Head of caudate nucleus (tissue), 42 donors: ENCODE data around the gene IDE.
"Not testable (repeated sequence)": the region's sequence is repeated elsewhere in the genome, so short reads cannot be mapped to it uniquely, and the experiment has no call there.

Experiments
- DNase-seq, 42 donors: peaks; one replicate each; pipeline versions ENCODE4 v3.0.0 to v3.0.0-alpha.2; 2020 to 2021; ENCODE audit warnings: mixed read lengths in 7 of 42
- intact Hi-C: fragments of 100-400 bp; cut with DNase I; formaldehyde crosslinking; loops from one replicate; pipeline ENCODE4 v1.15.0; 2022

IDE gene

GRCh38 chr10:92438220-92438619, 135.7 kb downstream of the IDE start:
- intact Hi-C loops = loop anchor here (10.0 kb wide), 1 partner anchor 353 kb away; no protein-coding TSS in a partner anchor
- DNase-seq = no peak

GRCh38 chr10:92436611-92437010, 137.3 kb downstream of the IDE start:
- intact Hi-C loops = loop anchor here (10.0 kb wide), 1 partner anchor 352 kb away; no protein-coding TSS in a partner anchor

GRCh38 chr10:92436065-92436464, 137.8 kb downstream of the IDE start:
- intact Hi-C loops = loop anchor here (10.0 kb wide), 1 partner anchor 351 kb away; no protein-coding TSS in a partner anchor

More at GRCh38 chr10:92436611-92437010, 137.3 kb downstream of the IDE start:
- DNase-seq = no peak

DNA sequence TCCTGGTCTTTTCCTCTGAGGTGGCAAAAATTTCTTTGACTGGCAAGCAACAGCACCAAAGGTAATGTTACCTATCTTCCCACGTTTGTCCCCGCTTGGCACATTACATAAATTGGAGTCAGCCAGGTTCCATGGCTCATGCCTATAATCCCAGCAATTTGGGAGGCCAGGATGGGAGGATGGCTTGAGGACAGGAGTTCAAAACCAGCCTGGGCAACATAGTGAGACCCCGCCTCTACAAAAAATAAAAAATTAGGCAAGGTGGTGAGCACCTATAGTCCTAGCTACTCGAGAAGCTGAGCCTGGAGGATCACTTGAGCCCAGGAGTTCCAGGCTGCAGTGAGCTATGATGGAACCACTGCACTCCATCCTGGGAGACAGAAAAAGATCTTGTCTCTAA, 139.5 kb downstream of the IDE start:
- intact Hi-C loops = loop anchor here (10.0 kb wide), 1 partner anchor 350 kb away; no protein-coding TSS in a partner anchor
- DNase-seq = no peak

More at GRCh38 chr10:92436065-92436464, 137.8 kb downstream of the IDE start:
- not testable (repeated sequence) for DNase-seq

GRCh38 chr10:92432596-92432995, 141.3 kb downstream of the IDE start:
- intact Hi-C loops = loop anchor here (10.0 kb wide), 1 partner anchor 348 kb away; no protein-coding TSS in a partner anchor
- no peak for DNase-seq

- no peak for DNase-seq
- intact Hi-C loops = loop anchor here (10.0 kb wide), 1 partner anchor 345 kb away; no protein-coding TSS in a partner anchor
Measured at GRCh38 chr10:92430103-92430502, 143.8 kb downstream of the IDE start.

GRCh38 chr10:92421550-92421949, 152.3 kb downstream of the IDE start:
- DNase-seq = no peak
- intact Hi-C loops = no loop called here

- DNase-seq = peak in 1 of 42 donors; percentile 31
- intact Hi-C loops = no loop called here
Measured at GRCh38 chr10:92420546-92421275, 153.2 kb downstream of the IDE start.

DNA sequence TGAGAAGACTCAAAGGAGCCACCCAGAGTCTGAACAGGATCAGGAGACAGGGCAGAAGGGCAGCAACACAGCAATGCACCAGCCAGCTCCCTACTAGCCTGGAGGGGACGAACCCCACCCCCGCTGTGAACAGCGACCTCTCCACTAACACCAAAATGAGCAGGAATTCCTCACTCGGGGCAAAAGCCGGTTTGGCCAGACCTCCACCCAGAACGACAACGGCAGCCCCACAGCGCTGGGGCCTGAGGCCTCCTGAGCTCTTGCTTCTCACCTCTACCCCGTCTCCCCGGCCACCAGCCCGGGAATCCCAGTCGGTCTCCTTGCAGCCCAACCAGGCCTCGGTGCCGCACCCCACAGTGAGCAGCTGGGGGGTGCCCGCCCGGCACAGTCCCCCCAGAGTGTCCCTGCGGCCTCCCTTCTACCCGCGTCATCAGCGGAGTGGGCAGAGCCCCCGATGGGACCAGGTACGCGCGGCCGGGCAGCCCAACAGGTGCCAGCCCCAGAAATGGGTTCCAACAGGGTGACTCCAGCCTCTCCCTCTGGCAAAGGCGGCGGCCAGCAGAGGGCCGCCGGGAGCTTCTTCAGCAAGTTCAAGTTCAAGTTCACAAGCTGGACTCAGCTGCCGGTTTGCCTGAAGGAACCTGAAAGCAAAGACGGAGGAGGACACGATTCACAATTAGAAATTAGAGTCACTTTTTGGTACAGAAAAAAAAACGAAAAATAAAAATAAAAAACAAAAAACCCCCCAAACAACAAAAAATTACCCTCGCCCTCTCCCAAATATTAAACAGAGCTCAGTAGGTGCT, 153.9 kb downstream of the IDE start:
- intact Hi-C loops = no loop called here
- peak in 25 of 42 donors; percentile 14 to 58 (median 24) for DNase-seq

GRCh38 chr10:92418891-92419290, 155.0 kb downstream of the IDE start:
- intact Hi-C loops = no loop called here
- DNase-seq = no peak

DNA sequence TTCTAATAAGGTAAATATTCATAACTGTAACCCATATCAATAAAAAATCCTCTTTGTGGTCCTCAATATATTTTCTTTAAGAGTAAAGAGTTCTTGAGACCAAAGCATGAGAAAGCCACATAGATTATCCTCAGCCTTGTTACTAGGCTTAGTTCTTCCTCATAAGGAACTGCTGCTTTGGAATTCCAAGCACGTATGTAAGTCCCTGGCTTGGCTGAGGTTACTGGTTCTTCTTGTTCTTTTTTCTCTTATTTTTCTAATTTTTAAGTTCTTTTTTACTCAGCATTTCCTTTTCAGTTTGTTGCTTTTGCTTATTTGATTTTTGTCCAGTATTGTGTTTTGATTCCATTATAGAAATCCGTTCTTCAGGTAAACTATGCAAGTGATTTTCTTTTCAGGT, 155.7 kb downstream of the IDE start:
- intact Hi-C loops = no loop called here
- no peak for DNase-seq

- DNase-seq = no peak
- intact Hi-C loops = no loop called here
Measured at GRCh38 chr10:92413519-92413918, 160.4 kb downstream of the IDE start.

DNA sequence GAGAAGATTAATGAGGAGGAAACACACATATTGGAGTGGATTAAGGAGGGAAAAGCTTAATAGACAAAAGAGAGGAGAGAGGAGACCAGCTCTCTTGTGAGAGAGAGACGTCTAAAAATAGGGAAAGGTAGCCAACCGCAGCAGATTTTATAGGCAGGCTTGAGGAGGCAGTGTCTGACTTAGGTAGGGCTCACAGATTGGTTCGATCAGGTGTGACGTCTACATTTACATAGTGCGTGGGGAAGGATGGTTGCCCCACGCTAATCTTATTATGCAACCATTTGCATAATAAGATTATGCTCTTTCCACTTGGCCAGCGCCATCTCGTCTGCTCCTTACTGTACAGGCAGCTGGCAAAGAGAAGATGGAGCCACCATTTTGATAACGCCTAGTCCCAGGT, 160.9 kb downstream of the IDE start:
- intact Hi-C loops = no loop called here
- DNase-seq = no peak

DNA sequence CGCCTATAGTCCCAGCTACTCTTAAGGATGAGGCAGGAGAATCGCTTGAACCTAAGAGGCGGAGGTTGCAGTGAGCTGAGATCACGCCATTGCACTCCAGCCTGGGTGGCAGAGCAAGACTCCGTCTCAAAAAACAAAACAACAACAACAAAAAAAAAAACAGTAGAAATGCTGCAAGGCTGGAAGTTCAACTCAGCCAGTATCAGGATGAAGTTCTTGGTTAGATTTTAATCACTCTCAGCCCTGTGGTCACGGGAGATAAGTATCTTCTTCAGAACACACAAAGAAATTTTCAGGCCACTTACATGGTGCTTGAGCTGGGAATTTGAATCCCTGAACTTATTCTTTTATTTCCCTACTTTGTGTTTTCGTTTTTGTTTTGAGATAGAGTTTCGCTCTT, 162.5 kb downstream of the IDE start:
- no peak for DNase-seq
- intact Hi-C loops = no loop called here

- DNase-seq = no peak
Measured at GRCh38 chr10:92410501-92410900, 163.4 kb downstream of the IDE start.

DNA sequence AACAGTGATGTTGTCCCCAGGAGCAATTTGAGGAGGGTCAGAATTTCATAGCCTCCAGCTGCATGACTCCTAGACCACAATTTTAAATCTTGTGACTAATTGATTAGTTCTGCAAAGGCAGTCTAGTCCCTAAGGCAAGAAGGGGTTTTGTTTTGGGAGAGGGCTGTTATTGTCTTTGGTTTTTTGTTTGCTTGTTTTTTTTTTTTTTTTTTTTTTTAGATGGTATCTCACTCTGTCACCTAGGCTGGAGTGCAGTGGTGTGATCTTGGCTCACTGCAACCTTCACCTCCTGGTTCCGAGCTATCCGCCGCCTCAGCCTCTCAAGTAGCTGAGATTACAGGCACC, 165.9 kb downstream of the IDE start:
- DNase-seq = no peak
- intact Hi-C loops = no loop called here

More at GRCh38 chr10:92410501-92410900, 163.4 kb downstream of the IDE start:
- intact Hi-C loops = no loop called here

- peak in 4 of 42 donors; percentile 15 to 47 (median 18) for DNase-seq
- intact Hi-C loops = no loop called here
Measured at GRCh38 chr10:92407305-92408016, 166.4 kb downstream of the IDE start.

DNA sequence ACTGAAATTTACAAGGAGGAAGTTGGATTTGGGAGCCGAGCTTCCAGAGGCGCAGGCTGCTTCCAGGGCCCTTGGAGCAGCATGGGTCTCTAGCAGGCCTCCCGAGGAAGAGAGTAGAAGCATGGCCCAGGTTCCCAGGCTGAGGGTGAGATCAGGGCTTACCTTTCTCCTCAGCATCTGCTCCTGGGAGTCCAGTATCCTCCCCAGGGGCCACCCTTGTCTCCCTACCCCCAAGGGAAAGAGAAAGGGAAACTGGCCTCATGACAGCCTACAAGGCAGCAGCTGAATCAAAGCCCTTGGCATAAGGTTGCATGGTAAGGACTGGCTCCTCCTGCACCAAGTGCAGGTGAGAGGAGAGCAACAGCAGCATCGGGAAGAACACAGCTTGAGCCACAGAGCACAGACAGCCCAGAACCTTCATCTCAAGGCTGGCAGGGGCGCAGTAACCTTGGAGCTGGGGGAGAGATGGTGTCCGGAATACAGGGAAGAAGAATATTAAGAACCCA, 168.4 kb downstream of the IDE start:
- no peak for DNase-seq
- intact Hi-C loops = no loop called here
